GM15510 (cell line): Measurements from ENCODE around the gene NUCB1.

Experiments used
- POLR2A ChIP-seq: IDR thresholded peaks from 3 replicates; pipeline ENCODE4 v1.6.1; 2011; ENCODE audit warnings: borderline replicate concordance; ENCODE audit not compliant: insufficient read length; ENCODE audit errors: extremely low read depth

The NUCB1 gene

DNA sequence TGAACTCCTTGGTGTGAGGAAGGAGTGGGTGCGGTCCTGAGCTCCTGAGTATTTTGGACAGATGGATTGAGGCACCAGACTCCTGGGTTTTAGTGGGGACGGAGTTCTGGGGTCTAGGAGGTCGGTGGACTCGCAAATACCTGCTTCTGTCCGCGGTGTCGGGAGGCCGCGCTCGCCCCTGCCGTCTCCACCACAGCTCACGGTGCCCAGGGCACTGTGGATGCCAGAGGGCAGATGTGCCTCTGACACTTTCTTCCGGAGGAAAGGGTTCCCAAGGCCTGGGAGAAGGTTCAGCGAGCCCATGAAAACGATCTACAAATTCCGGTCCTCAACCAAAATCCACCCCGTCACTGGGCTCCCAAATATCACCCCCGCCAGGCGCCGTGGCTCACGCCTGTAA is 4.9 kb upstream of the NUCB1 start:
- no peak for TF ChIP-seq POLR2A

DNA sequence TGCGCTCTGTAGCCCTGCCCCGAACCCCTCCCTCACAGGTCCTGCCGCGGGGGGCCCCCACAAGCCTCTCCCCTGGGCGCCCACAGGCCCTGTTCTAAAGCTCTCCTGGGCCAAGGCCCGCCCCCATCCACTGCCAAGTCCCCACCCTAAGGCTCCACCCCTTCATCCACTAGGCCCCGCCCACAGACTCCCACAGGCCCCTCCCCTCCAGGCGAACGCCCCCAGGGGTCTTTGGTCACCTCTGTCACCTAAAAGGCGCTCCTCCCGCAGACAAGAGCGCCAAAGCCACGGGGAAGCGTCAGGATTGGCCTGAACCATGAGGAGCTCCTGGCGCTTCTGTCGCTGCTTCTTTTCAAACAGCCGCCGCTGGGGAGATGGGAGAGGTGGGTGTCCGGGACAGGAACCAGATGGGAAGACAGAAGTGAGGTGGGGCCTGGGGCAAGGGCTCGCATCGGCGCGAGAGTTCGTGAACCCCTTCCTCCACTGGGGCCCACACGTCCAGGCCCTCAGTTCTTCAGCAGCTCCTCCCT is 3.9 kb upstream of the NUCB1 start:
- TF ChIP-seq POLR2A, result no peak

DNA sequence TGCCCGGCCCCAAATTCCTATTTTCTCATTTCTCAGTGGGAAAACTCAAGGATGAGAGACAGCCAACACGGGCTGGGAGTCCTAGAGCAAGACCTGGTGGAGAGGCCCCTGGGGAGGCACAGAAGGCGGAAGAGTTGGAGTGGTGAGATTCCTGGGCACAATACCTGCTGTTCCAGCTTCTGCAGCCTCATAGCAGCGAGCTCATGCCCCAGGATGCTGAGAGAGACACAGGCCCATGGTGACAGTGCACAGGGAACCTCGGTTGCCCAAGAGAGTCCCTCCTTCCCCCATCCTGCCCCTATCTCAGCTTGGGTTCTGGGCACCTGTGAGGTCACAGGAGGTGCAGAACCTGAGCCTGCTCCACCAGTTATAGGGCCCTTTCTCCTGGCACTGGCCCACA is 2.9 kb upstream of the NUCB1 start:
- no peak for TF ChIP-seq POLR2A

DNA sequence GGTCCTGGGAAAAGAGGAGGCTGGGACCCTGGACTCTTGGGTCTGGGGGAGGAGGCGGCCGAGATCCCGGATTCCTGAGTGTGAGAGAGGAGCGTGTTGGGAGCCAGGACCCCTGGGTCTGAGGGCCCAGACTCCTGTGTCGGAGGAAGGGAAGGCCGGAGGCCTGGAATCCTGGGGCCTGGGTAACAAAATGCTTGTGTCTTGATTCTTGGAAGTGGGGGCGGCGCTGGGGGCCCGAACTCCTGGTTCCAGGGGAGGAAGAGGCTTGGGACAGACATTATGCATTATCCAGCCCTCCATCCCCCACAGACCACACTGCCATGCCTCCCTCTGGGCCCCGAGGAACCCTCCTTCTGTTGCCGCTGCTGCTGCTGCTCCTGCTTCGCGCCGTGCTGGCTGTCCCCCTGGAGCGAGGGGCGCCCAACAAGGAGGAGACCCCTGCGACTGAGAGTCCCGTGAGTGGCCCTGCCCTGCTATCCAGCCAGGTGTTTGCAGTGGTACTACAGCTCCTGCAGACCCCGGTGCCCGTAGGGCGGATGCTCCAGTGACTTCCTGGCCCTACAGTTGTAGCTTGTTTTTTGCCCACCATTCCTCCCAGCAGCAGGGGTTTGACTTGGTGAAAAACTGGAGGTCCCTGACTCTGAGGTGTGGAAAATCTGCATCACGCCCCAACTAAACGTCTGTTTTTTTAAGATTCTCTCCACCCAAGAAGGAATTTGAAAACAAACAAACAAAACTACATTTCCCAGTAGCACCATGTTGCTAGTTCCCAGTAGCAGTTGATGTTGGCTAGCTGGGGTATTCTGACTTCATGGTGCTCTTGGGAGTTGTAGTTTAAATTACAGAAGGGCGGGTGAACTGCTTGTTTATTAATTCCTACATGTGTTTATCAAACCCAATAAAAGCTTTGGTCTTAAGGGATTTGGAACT is 630 bp downstream of the NUCB1 start:
- no peak for TF ChIP-seq POLR2A

DNA sequence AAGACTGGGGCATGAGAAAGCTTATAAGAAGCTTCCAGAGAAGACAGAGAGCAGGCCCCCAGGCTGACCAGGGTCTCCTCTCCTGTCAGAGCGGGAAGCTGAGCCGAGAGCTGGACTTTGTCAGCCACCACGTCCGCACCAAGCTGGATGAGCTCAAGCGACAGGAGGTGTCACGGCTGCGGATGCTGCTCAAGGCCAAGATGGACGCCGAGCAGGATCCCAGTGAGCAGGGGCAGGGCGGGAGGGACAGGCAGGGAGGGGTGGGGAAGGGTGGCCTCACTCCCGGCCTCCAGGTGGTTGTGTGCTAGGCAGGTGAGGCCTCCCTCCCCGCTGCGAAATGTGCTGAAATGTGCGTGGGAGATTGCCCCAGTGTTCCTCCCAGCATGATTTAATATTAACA is 5.6 kb downstream of the NUCB1 start:
- TF ChIP-seq POLR2A, result no peak

DNA sequence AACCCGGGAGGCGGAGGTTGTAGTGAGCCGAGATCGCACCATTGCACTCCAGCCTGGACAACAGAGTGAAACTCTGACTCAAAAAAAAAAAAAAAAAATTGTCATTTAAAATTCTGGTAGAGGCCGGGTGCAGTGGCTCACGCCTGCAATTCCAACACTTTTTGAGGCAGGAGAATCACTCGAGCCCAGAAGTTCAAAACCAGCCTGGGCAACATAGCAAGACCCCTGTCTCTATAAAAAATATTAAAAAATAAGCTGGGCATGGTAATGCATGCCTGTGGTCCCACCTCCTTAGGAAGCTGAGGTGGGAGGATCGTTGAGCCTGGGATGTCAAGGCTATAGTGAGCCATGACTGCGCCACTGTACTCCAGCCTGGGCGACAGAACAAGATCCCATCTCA is 6.2 kb downstream of the NUCB1 start:
- no peak for TF ChIP-seq POLR2A

DNA sequence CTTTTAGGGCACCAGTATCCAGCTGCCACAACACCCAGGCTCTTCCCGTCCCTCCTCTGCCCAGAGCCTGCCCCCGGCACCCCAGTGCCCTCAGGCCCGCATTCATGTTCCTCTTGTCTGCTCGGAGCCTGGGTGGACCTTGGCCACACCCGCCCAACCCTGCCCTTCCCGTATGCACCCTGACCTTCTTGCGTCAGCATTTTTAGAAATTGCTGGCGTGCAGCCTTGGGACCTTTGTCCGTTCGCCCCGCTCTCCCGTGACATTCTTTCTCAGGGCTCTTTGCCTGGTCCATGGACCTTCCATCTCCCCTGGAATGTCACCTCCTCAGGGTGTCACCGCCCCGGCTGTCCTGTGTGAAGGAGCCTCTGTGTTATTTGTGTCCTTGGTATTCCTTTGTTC is 7.6 kb downstream of the NUCB1 start:
- TF ChIP-seq POLR2A, result no peak

DNA sequence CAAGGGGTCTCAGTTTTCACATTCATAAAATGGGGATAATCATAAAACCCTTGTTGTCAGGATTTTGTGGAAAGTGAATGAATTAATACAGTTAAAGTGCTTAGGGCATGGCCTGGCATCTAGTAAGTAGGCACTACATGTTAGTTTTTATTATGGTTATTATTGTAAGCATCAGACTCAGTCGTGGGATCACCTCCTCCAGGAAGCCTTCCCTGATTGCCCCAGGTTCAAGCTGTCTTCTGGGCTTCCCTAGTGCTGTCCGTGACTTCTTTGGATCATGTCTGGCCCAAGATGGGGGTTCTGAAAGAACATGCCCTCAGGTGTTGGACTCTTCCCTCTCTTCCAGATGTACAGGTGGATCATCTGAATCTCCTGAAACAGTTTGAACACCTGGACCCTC is 10.7 kb downstream of the NUCB1 start:
- TF ChIP-seq POLR2A, result no peak

DNA sequence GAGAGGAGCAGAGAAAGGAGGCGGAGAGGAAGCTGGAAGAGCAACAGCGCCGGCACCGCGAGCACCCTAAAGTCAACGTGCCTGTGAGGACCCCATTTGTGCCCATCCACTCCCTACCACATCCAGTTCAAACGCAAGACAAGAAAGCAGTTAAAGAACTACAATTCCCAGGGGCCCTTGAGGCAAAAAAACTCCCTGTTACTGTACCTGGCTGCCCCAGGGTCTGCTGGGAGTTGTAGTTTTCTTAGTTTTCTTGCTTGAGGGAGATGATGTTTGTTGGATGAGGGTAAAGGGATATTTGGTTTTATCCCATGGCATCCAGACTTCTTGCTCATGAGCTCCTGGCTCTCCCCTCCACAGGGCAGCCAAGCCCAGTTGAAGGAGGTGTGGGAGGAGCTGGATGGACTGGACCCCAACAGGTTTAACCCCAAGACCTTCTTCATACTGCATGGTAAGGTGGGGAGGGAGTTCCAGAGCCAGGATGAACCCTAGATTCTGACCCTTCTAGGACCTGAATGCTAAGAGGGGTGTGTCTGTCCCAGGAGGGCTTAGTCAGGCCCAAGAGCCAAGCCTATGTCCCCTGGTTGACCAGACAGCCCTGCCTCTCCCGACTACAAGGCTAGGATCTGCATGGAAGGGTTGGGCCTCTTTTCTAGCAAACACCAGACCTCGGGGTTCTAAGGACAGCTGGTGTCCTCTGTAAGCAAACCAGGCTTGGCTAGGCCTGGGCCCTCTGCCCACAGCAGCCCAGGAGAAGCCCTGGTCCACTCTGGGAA is 13.2 kb downstream of the NUCB1 start:
- no peak for TF ChIP-seq POLR2A

DNA sequence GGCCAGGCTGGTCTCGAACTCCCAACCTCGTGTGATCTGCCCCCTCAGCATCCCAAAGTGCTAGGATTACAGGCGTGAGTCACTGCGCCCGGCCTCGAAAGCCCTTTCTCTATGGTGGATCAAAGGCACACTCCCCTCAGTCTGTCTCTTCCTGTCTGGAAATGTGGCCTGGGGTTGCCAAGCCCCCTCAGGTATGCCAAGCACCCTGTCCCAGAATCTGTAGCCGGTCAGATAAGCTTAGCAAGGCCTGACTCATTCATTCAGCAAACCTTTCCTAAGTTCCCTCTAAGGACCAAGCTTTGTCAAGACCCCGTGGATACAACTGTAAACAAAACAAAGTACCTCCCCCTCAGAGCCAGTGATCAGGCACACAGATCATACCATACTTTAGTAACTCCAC is 14.1 kb downstream of the NUCB1 start:
- TF ChIP-seq POLR2A, result no peak

DNA sequence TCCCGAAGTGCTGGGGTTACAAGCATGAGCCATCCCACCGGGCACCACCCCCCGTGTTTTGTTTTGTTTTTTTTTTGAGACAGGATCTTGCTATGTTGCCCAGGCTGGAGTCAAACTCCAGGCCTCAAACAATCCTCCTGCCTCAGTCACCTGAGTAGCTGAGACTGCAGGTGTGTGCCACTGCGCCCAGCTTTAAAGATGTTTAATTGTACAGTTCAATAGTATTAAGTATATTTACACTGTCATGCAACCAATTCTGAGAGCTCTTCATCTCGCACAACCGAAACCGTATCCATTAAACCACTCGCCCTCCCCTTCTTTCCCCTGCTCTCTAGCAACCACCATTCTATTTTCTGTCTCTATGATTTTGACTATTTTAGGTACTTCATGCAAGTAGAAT is 15.6 kb downstream of the NUCB1 start:
- no peak for TF ChIP-seq POLR2A

DNA sequence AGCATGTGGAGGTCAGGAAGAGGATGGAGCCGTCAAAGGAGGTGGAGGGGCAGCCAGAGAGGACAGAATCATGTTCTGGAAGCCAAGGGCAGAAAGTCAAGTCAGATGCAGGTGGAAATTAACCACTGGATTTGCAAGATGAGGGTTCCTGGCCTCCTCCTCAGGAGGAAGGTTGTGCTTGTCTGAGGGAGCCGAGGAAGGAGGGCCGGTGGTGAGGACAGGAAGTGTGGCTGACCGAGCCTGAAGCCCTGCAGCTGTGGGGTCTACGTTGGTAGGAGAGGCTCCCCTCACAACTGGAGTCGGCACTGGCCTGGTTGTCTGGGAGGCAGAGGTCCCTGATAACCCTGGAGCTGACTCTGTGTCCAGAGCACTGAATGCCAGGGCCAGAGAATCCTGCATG is 18.0 kb downstream of the NUCB1 start:
- no peak for TF ChIP-seq POLR2A

DNA sequence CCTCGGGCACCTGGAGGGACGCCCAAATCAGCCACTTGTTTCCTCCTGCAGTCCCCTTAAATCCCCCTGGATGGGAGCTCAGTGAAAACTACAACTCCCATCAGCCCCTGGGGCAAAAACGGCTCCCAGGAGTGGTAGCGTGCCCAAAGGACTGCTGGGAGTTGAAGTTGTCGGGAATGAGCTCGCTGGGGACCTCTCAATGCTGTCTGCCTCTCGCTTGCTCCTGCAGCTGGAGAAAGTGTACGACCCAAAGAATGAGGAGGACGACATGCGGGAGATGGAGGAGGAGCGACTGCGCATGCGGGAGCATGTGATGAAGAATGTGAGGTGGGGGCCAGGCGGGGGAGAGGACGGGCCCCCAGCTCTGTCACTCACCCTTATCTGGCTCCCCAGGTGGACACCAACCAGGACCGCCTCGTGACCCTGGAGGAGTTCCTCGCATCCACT is 18.7 kb downstream of the NUCB1 start:
- no peak for TF ChIP-seq POLR2A

DNA sequence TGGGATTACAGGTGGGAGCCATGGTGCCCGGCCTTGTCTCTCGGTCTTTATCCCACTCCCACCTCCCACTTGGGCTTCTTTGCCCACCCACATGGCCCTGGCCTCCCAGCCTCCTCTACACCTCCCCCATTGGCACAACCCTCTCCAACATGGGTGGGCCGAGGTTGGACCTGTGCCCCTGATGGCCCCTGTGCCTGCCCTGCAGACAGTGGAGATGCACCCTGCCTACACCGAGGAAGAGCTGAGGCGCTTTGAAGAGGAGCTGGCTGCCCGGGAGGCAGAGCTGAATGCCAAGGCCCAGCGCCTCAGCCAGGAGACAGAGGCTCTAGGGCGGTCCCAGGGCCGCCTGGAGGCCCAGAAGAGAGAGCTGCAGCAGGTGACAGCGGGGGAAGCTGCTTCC is 20.8 kb downstream of the NUCB1 start:
- no peak for TF ChIP-seq POLR2A

DNA sequence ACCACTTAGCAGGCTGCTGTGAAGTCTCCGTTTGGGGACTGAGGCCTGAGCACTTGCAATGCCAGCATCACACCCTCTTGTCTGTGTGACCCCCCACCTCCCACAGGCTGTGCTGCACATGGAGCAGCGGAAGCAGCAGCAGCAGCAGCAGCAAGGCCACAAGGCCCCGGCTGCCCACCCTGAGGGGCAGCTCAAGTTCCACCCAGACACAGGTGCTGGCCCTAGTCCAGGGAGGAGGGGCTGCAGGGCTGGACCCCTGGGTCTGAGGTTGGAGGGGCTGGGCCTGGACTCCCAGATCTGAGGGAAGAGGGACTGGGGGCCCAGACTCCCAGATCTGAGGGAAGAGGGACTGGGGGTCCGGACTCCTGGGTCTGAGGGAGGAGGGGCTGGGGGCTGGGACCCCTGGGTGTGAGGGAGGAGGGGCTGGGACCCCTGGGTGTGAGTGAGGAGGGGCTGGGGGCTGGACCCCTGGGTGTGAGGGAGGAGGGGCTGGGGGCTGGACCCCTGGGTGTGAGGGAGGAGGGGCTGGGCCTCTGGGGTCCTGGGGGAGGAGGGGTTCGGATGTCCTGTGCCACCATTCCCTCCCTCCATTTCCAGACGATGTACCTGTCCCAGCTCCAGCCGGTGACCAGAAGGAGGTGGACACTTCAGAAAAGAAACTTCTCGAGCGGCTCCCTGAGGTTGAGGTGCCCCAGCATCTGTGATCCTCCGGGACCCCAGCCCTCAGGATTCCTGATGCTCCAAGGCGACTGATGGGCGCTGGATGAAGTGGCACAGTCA is 21.8 kb downstream of the NUCB1 start:
- no peak for TF ChIP-seq POLR2A
